HUES6 (cell line): ENCODE data around the gene MYEOV.

Experiments
- H3K27ac ChIP-seq: 2 replicates; pipeline ENCODE4 v1.7.0; 2013; ENCODE audit warnings: low read depth, mild to moderate bottlenecking, low read length, inconsistent platforms
- H3K27me3 ChIP-seq: 2 replicates; pipeline ENCODE4 v1.6.1; 2013; ENCODE audit warnings: low read length; ENCODE audit not compliant: control insufficient read depth, insufficient read depth
- H3K36me3 ChIP-seq: 2 replicates; pipeline ENCODE4 v1.6.1; 2013; ENCODE audit warnings: low read length; ENCODE audit not compliant: control insufficient read depth, insufficient read depth
- H3K4me1 ChIP-seq: 2 replicates; pipeline ENCODE4 v1.6.1; 2013; ENCODE audit warnings: low read length; ENCODE audit not compliant: control insufficient read depth, insufficient read depth
- H3K4me3 ChIP-seq: 2 replicates; pipeline ENCODE4 v1.5.1; 2013; ENCODE audit warnings: low read depth, low read length
- H3K9ac ChIP-seq: one replicate; pipeline ENCODE4 v1.6.1; 2013; ENCODE audit warnings: mild to moderate bottlenecking, low read length
- H3K9me3 ChIP-seq: 2 replicates; pipeline ENCODE4 v1.6.1; 2013; ENCODE audit warnings: low read depth, low read length; ENCODE audit not compliant: control insufficient read depth, insufficient read depth

MYEOV gene

DNA sequence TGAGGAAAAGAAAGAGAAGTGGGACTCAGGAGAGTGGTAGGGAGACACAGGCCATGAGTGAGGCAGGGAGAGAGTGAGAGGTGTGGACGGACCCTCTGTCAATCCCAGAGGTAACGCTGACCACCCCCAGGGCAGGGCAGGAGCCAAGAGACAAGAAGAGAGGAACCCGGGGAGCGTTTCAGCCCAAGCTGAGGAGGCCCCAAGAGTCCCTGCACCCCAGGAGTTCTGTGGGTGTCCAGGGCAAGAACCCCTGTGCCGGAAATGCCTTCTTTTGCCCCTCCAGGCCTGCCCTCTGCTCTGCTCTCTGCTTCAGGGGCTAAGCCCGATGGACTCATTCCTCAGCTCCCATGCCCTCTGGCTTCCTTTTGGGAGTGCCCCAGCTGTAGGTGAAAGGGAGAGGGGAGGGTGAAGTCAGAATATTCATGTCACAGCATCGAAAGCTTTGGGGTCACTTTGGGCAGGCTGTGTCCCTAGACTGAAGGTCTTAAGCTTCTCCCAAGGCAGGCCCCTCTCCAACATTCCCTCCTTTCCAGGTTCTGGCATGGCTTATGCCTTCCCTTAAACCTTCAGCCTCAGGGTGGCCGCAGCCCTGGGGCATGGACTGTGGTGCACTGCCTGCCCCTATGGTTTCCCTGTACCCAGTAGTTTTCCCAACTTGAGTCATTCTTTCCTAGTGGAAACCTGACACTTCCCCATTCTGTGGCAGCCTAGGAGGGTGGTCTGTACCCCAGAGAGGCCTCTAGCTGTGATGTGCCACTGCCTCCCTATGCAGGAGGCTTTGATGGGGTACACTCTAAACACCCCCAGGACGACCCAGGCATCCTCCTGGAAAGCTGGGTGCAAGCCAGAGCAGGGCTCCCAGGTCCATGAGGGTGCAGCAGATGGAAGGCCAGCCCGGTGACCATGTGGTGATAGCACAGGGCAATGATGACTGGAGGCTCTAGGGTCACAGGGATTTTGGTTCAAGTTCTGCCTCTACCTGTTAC, 27.1 kb downstream of the MYEOV start:
- peaks cover 19% of the 10 kb centered on the region; the same call in 1 of the 2 replicates for H3K9me3 ChIP-seq
- H3K27ac ChIP-seq, result no peak overlapping the region
- no peaks in the 10 kb centered on the region for H3K36me3 ChIP-seq
- no peaks in the 10 kb centered on the region for H3K27me3 ChIP-seq
- H3K4me1 ChIP-seq, result peaks cover 4% of the 10 kb centered on the region; the same call in 1 of the 2 replicates
- no peak overlapping the region for H3K9ac ChIP-seq
- no peak overlapping the region for H3K4me3 ChIP-seq

DNA sequence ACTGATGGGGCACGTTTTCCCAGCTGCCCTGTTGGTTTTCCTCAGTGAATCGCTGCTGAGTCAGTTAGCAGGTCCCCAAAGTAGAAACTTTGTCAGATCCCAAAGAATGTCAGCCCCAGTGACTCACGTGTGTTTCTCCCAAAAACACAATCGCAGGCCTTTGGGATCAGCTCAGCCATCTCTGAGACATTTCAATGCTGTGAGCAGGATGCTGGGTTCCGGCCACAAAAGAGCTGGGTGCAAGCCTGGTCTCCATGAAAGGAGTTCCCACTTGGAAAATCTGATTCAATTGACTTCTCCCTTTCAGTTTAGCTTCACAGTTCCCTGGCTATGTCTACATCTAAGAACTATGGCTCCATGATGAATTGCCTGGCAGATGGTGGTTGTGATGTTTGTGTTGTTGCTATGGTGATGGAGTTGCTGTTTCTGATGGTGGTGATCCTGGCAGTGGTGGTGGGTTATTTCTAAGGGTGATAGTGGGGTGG, 28.0 kb downstream of the MYEOV start:
- peaks cover 4% of the 10 kb centered on the region; the same call in 1 of the 2 replicates for H3K4me1 ChIP-seq
- no peaks in the 10 kb centered on the region for H3K27me3 ChIP-seq
- no peak overlapping the region for H3K27ac ChIP-seq
- H3K36me3 ChIP-seq, result no peaks in the 10 kb centered on the region
- H3K4me3 ChIP-seq, result no peak overlapping the region
- no peak overlapping the region for H3K9ac ChIP-seq
- peaks cover 19% of the 10 kb centered on the region; the same call in 1 of the 2 replicates for H3K9me3 ChIP-seq

DNA sequence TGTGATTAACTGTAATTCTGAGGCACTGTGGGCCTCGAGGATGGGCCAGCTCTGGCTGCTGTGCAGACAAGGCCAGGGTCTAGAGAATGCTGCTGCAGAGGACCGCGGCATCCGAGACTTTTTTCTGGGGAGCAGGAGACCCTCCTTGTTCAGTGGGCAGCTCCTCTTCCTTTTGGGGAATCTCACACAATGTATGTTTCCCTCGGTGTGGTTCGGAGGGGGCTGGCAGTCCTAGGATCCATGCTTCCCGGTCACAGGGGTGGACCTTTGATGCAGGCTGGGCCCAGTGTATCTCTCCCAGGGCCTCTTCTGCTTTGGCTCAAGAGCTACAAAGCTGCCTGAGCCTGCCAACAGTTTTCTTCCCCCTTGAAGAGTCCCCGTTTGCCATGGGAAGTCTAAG, 31.5 kb downstream of the MYEOV start:
- H3K36me3 ChIP-seq, result no peaks in the 10 kb centered on the region
- peaks cover 6% of the 10 kb centered on the region for H3K4me1 ChIP-seq
- no peak overlapping the region for H3K4me3 ChIP-seq
- H3K27ac ChIP-seq, result no peak overlapping the region
- peaks cover 19% of the 10 kb centered on the region; the same call in 1 of the 2 replicates for H3K9me3 ChIP-seq
- H3K27me3 ChIP-seq, result no peaks in the 10 kb centered on the region
- H3K9ac ChIP-seq, result no peak overlapping the region

DNA sequence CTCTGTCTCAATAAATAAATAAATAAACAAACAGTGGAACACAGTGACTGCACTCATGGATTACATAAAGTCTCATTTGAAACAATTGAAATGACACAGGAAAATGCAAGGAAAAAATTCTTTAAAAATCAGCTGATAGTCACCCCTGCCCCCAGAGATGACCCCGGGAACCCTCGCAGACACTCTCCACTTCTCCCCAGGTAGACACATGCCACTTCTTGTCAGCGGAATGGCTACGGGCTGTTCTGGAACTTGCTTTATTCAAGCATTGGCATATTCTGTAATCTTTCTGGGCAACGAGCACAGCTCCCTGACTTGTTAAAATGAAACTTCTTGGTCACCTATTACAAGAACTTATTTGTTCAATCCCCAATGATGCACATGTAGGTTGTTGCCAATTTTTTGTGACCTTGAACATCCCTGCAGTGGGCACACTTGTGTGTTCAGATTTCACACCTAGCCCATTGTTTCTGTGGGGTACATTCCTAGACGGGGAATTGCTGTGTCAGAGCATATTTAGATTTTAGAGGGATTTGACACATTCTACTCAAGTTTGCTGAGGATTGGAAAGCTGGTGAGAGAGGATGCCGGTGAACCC, 32.8 kb downstream of the MYEOV start:
- no peaks in the 10 kb centered on the region for H3K36me3 ChIP-seq
- H3K9me3 ChIP-seq, result peaks cover 19% of the 10 kb centered on the region; the same call in 1 of the 2 replicates
- no peaks in the 10 kb centered on the region for H3K27me3 ChIP-seq
- H3K9ac ChIP-seq, result no peak overlapping the region
- no peak overlapping the region for H3K4me3 ChIP-seq
- no peak overlapping the region for H3K27ac ChIP-seq
- peaks cover 3% of the 10 kb centered on the region; the same call in 1 of the 2 replicates for H3K4me1 ChIP-seq

DNA sequence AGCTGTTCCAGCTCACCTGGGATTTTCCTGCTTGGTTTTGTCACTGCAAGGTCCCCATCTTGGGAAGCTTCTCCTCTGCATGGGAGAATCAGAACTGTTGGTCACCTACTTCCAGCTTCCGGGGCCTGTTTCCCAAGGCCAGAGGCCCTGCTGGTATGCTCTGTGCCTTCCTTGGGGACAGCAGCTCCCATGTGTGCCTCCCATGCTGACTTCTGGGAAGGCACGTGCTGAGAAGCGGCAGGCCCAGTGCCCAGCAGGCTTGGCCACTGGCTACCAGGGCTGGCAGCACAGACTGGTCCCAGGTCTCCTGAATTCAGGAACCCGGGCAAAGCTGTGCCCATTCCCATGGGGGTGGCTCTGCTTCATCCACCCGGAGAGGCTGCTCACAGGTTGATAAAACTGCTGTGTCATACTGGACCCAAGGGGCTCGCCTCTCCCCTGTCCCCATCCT, 33.8 kb downstream of the MYEOV start:
- peaks cover 3% of the 10 kb centered on the region; the same call in 1 of the 2 replicates for H3K4me1 ChIP-seq
- H3K9ac ChIP-seq, result no peak overlapping the region
- H3K9me3 ChIP-seq, result peaks cover 14% of the 10 kb centered on the region; the same call in 1 of the 2 replicates
- H3K27me3 ChIP-seq, result no peaks in the 10 kb centered on the region
- no peak overlapping the region for H3K4me3 ChIP-seq
- no peaks in the 10 kb centered on the region for H3K36me3 ChIP-seq
- H3K27ac ChIP-seq, result no peak overlapping the region

DNA sequence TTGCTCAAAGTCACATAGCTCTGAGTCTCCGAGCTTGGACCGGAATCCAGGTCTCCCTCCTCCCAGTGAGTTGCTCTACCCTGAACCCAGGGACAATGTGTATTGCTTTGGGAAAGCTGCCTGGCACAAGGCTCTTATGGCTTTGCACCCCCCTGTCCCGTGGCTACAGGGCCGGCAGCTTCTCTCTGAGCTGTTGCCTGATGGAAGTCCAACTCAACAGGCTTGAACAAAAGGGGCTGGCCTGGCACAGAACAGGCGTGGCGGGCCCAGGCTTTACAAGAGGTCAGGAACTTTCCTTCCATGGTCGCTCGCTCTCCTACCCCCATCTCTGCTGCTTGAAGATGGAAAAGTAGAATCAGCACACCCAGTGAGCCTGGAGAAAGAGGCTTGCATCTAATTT, 34.3 kb downstream of the MYEOV start:
- no peak overlapping the region for H3K9ac ChIP-seq
- no peak overlapping the region for H3K27ac ChIP-seq
- no peaks in the 10 kb centered on the region for H3K27me3 ChIP-seq
- no peak overlapping the region for H3K4me3 ChIP-seq
- H3K36me3 ChIP-seq, result no peaks in the 10 kb centered on the region
- H3K9me3 ChIP-seq, result peaks cover 14% of the 10 kb centered on the region; the same call in 1 of the 2 replicates
- H3K4me1 ChIP-seq, result peaks cover 3% of the 10 kb centered on the region; the same call in 1 of the 2 replicates

DNA sequence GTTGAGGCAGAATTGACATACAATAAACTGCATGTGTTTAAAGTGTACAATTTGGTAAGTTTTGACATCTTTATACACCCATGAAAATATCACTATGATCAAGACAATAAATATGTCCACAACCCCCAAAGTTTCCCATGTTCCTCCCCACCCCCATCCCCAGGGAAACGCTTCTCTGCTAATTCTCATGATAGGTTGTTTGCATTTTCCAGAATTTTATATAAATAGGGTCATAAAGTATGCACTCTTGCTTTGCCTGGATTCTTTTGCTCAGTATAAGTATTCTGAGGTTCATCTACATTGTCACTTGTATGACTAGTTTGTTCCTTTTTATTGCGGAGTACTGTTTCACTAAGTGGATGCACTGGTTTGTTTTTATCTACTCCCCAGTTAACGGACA, 35.6 kb downstream of the MYEOV start:
- H3K9ac ChIP-seq, result no peak overlapping the region
- H3K27ac ChIP-seq, result no peak overlapping the region
- peaks cover 3% of the 10 kb centered on the region; the same call in 1 of the 2 replicates for H3K9me3 ChIP-seq
- no peaks in the 10 kb centered on the region for H3K36me3 ChIP-seq
- H3K27me3 ChIP-seq, result no peaks in the 10 kb centered on the region
- peaks cover 3% of the 10 kb centered on the region; the same call in 1 of the 2 replicates for H3K4me1 ChIP-seq
- H3K4me3 ChIP-seq, result no peak overlapping the region

DNA sequence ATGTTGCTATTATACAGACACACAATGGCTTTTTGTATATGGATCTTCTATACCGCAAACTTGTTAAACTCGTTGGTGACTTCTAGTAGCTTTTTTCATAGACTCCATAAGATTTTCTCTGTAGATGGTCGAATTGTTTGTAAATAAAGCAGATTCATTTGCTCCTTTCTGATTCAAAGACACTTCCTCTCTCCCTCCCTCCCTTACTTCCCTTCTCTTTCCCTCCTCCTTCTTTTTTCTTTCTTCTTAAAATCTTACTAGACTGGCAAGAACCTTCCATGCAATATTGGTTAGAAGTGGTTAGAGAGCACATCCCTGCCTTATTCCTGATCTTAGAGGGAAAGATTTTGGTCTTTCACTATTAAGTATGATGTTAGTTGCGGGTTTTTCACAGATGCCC, 36.4 kb downstream of the MYEOV start:
- no peak overlapping the region for H3K9ac ChIP-seq
- H3K4me3 ChIP-seq, result no peak overlapping the region
- H3K4me1 ChIP-seq, result peaks cover 3% of the 10 kb centered on the region; the same call in 1 of the 2 replicates
- H3K27ac ChIP-seq, result no peak overlapping the region
- no peaks in the 10 kb centered on the region for H3K36me3 ChIP-seq
- no peaks in the 10 kb centered on the region for H3K27me3 ChIP-seq
- H3K9me3 ChIP-seq, result no peaks in the 10 kb centered on the region

DNA sequence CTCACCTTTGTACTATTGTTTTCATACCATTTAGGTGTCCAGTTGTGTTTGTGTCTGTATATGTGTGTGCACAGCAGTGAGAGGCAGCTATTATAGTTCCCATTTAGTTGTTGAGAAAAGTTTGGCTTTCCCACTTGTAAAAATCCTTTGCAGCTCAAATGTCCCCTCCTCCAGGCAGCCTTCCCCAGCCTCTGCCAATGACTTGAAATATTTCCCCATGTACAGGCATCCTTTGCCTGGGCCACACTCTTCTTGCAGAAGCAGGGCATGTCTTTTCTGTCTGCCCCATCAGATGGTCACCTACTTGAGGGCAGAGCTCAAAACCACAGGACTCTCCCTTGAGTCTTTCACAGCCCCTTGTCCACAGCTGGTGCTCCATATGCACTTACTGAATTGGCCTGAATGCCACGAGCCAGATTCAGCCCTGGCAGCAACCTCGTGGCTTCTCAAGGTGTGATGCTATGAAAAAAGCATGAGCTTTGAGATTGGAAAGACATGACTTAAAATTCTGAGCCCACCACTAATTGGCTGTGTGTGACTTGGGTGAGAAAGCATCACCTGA, 39.3 kb downstream of the MYEOV start:
- no peak overlapping the region for H3K27ac ChIP-seq
- H3K27me3 ChIP-seq, result no peaks in the 10 kb centered on the region
- no peak overlapping the region for H3K4me3 ChIP-seq
- H3K9ac ChIP-seq, result no peak overlapping the region
- H3K36me3 ChIP-seq, result no peaks in the 10 kb centered on the region
- no peaks in the 10 kb centered on the region for H3K9me3 ChIP-seq
- H3K4me1 ChIP-seq, result peaks cover 3% of the 10 kb centered on the region; the same call in 1 of the 2 replicates

DNA sequence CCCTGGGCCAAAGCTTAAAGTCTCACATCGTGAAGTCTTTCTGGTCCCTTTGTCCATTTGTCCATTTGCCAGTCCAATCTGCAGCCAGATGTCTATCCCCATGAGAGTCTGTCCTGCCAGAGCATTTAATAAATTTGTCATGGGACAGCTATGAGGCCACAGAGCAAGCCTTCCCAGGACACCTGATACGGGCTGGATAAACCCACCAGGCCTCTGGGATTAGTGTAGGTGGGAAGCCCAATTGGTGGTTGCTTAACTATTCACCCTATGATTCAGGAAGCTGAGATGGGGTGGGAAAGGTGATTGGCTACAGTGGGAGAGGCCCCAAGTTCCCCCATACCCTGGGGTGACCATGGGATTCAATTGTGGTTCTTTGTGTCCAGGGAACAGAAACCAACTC, 39.9 kb downstream of the MYEOV start:
- H3K9me3 ChIP-seq, result peaks cover under 1% of the 10 kb centered on the region; the same call in 1 of the 2 replicates
- no peak overlapping the region for H3K4me3 ChIP-seq
- no peaks in the 10 kb centered on the region for H3K27me3 ChIP-seq
- no peak overlapping the region for H3K9ac ChIP-seq
- H3K36me3 ChIP-seq, result no peaks in the 10 kb centered on the region
- H3K4me1 ChIP-seq, result peaks cover 3% of the 10 kb centered on the region; the same call in 1 of the 2 replicates
- no peak overlapping the region for H3K27ac ChIP-seq
